HepG2 (cell line): ENCODE data around the gene NEK11. TPM values are rescaled to one million over a fixed set of nuclear protein-coding genes. Genes with fewer than 3 reads are reported as not detected.

ENCODE experiments used
- ATAC-seq: fragments of 200-7000 bp; cut with Tn5 transposase; 3 replicates; pipeline ENCODE4 v1.9.1; 2020; ENCODE audit warnings: mild to moderate bottlenecking, moderate library complexity
- BruUV-seq: library from RNA; stranded (reverse); fragments of 400-500 nt; replicated peaks from 2 replicates; lab custom pipeline; 2021; lab: Mats Ljungman, UMichigan
- CTCF ChIA-PET: fragments of 300-600 bp; formaldehyde crosslinking; extraction: SDS; loops from one replicate; lab custom pipeline; 2021; ENCODE audit warnings: low total read pairs, inconsistent platforms, low intra/inter-chr PET ratio; lab: Yijun Ruan, JAX
- POLR2A ChIA-PET: fragments of 350-600 bp; sonication (Branson Sonifier 250); formaldehyde crosslinking; loops from one replicate; lab custom pipeline; 2020; ENCODE audit warnings: antibody characterized with exemption, inconsistent platforms; lab: Yijun Ruan, JAX
- DNase-seq: peaks from one replicate; pipeline ENCODE4 v3.0.0-alpha.2; 2015; ENCODE audit warnings: low spot score
- FAIRE-seq: peaks from 3 replicates; lab custom pipeline; 2011; peaks lifted over from hg19 to GRCh38; lab: Jason Lieb, UNC
- H2AFZ ChIP-seq: one replicate; pipeline ENCODE4 v1.6.1; 2011; ENCODE audit warnings: low read length, inconsistent platforms
- H3K27ac ChIP-seq: fragments of 300-600 bp; 3 replicates; pipeline ENCODE4 v1.8.0; 2011; ENCODE audit warnings: mixed run types, mild to moderate bottlenecking, mixed read lengths, low read length, inconsistent platforms; ENCODE audit not compliant: insufficient read depth; ENCODE audit errors: extremely low read length
- H3K27me3 ChIP-seq, 2 experiments: fragments of 200-600 bp in 1 of 2; 2 replicates in 1 of 2; 3 replicates in 1 of 2; pipeline versions ENCODE4 v1.6.0 to v1.8.0; 2011; ENCODE audit warnings: low read length in 2 of 2, mild to moderate bottlenecking in 2 of 2, moderate library complexity in 2 of 2, inconsistent platforms in 1 of 2; ENCODE audit not compliant: insufficient read depth in 2 of 2, control insufficient read depth in 1 of 2
- H3K36me3 ChIP-seq, 2 experiments: fragments of 200-600 bp in 1 of 2; replicated peaks in 1 of 2; 2 replicates in 1 of 2; 3 replicates in 1 of 2; pipeline versions ENCODE4 v1.5.1 to v1.8.0; 2011; ENCODE audit warnings: low read length in 2 of 2, inconsistent platforms in 1 of 2; ENCODE audit not compliant: insufficient read depth in 2 of 2, control insufficient read depth in 1 of 2
- H3K4me1 ChIP-seq: 2 replicates; pipeline ENCODE4 v1.5.1; 2012; ENCODE audit warnings: low read length, inconsistent platforms; ENCODE audit not compliant: insufficient read depth
- H3K4me2 ChIP-seq: 2 replicates; pipeline ENCODE4 v1.6.0; 2011; ENCODE audit warnings: low read depth, low read length, inconsistent platforms
- H3K4me3 ChIP-seq, 3 experiments: fragments of 200-600 bp in 1 of 3; sonication (generic), shearing (Covaris generic) in 1 of 3; replicated peaks in 1 of 3; 2 replicates each; pipeline ENCODE4 v1.5.1; 2011 to 2016; ENCODE audit warnings: low read length in 3 of 3, inconsistent platforms in 2 of 3, low read depth in 2 of 3, mild to moderate bottlenecking in 2 of 3, control low read depth in 1 of 3, mixed read lengths in 1 of 3; ENCODE audit not compliant: insufficient read depth in 1 of 3
- H3K79me2 ChIP-seq: one replicate; pipeline ENCODE4 v1.6.1; 2011; ENCODE audit warnings: low read length, inconsistent platforms; ENCODE audit not compliant: insufficient read depth
- H3K9ac ChIP-seq: 2 replicates; pipeline ENCODE4 v1.6.0; 2011; ENCODE audit warnings: mild to moderate bottlenecking, low read depth, low read length, inconsistent platforms; ENCODE audit not compliant: insufficient read depth
- H3K9me3 ChIP-seq: 2 replicates; pipeline ENCODE4 v1.5.1; 2012; ENCODE audit warnings: mild to moderate bottlenecking, low read length
- H4K20me1 ChIP-seq: 2 replicates; pipeline ENCODE4 v1.6.0; 2011; ENCODE audit warnings: inconsistent platforms, mild to moderate bottlenecking, low read length, moderate library complexity; ENCODE audit not compliant: insufficient read depth
- AKNA ChIP-seq: sonication (generic); formaldehyde crosslinking; IDR thresholded peaks from 2 replicates; pipeline ENCODE4 v1.4.0; 2020; ENCODE audit warnings: missing genetic modification reagents, borderline replicate concordance
- ATF2 ChIP-seq: sonication (generic); formaldehyde crosslinking; IDR thresholded peaks from 2 replicates; pipeline ENCODE4 v1.4.0; 2020; ENCODE audit warnings: missing genetic modification reagents
- ESRRA ChIP-seq: sonication (generic); formaldehyde crosslinking; IDR thresholded peaks from 2 replicates; pipeline ENCODE4 v1.5.1; 2020; ENCODE audit warnings: mild to moderate bottlenecking, low read depth, missing genetic modification reagents
- HMGA1 ChIP-seq: sonication (generic); formaldehyde crosslinking; conservative IDR thresholded peaks from 2 replicates; pipeline ENCODE4 v1.4.0; 2020; ENCODE audit warnings: missing genetic modification reagents
- HOXA7 ChIP-seq: sonication (generic); formaldehyde crosslinking; IDR thresholded peaks from 2 replicates; pipeline ENCODE4 v1.8.1; 2022; ENCODE audit warnings: mild to moderate bottlenecking, missing genetic modification reagents, moderate library complexity
- MLLT10 ChIP-seq: sonication (generic); formaldehyde crosslinking; IDR thresholded peaks from 2 replicates; pipeline ENCODE4 v1.4.0; 2020; ENCODE audit warnings: missing genetic modification reagents
- POLR2A ChIP-seq, 2 experiments: IDR thresholded peaks; 2 replicates each; pipeline ENCODE4 v1.6.1; 2011; ENCODE audit warnings: low read depth in 2 of 2, low read length in 2 of 2, mild to moderate bottlenecking in 1 of 2, moderate library complexity in 1 of 2; ENCODE audit not compliant: insufficient read depth in 1 of 2
- SATB2 ChIP-seq: sonication (generic); formaldehyde crosslinking; IDR thresholded peaks from 2 replicates; pipeline ENCODE4 v1.5.0; 2020; ENCODE audit warnings: missing genetic modification reagents
- SP140L ChIP-seq: sonication (generic); formaldehyde crosslinking; IDR thresholded peaks from 2 replicates; pipeline ENCODE4 v1.4.0; 2020; ENCODE audit warnings: missing genetic modification reagents, borderline replicate concordance
- TFDP1 ChIP-seq: IDR thresholded peaks from 2 replicates; pipeline ENCODE4 v1.6.1; 2016; ENCODE audit warnings: missing compliant biosample characterization, missing genetic modification reagents, borderline replicate concordance
- TRIM24 ChIP-seq: sonication (generic); formaldehyde crosslinking; IDR thresholded peaks from 2 replicates; pipeline ENCODE4 v1.8.0; 2022; ENCODE audit warnings: mild to moderate bottlenecking, missing genetic modification reagents
- ZFP36 ChIP-seq: fragments of 150-350 bp; IDR thresholded peaks from 2 replicates; pipeline ENCODE4 v1.6.1; 2018; ENCODE audit warnings: borderline replicate concordance, low read length, low read depth; ENCODE audit not compliant: partially characterized antibody
- ZFY ChIP-seq: sonication (generic); formaldehyde crosslinking; IDR thresholded peaks from 2 replicates; pipeline ENCODE4 v1.4.0; 2020; ENCODE audit warnings: missing genetic modification reagents
- ZNF282 ChIP-seq: fragments of 450-650 bp; IDR thresholded peaks from 2 replicates; pipeline ENCODE4 v1.6.1; 2018; ENCODE audit not compliant: partially characterized antibody
- ZNF414 ChIP-seq: sonication (generic); formaldehyde crosslinking; IDR thresholded peaks from 2 replicates; pipeline ENCODE4 v1.5.0; 2020; ENCODE audit warnings: missing genetic modification reagents
- WGBS: methylation state at CpG from one replicate; pipeline ENCODE4 v1.1.6; 2017; ENCODE audit warnings: low lambda C conversion rate; 5-methylcytosine and 5-hydroxymethylcytosine counted together
- in situ Hi-C: cut with HindIII; loops from 2 replicates; pipeline ENCODE4 v1.10.0; 2017; ENCODE audit warnings: low pct_unique_long_range_greater_than_20kb; ENCODE audit not compliant: extremely low pct_ligation_motif_present
- intact Hi-C: fragments of 100-400 bp; cut with micrococcal nuclease; formaldehyde crosslinking; loops from one replicate; pipeline ENCODE4 v1.10.0; 2022; ENCODE audit not compliant: unreplicated experiment
- polyA plus RNA-seq, 8 experiments: library from polyadenylated mRNA; depleted of rRNA in 3 of 8; stranded (reverse) in 7 of 8; unstranded in 1 of 8; fragments of >200 nt; fragmentation: Illumina TruSeq in 4 of 8; extraction: Trizol in 4 of 8; gene quantifications; 2 replicates each; pipeline versions ENCODE4 v1.2.1 to v1.2.3, GENCODE V29; 2011 to 2016; ENCODE audit warnings: low read depth in 4 of 8, missing spikeins in 1 of 8, mixed read lengths in 1 of 8; ENCODE audit not compliant: insufficient read depth in 1 of 8
- total RNA-seq, 5 experiments: library from RNA; depleted of rRNA; stranded (reverse); fragments of >200 nt; fragmentation: Illumina TruSeq; extraction: Trizol; gene quantifications; 2 replicates each; pipeline ENCODE4 v1.2.3, GENCODE V29; 2016; ENCODE audit warnings: low read depth in 1 of 5

Gene NEK11
- total and polyA plus RNA-seq, 2 of the 13 experiments (the other 11 are each of a cell fraction or from before 2014, with no cell fraction given): 0.95 to 2.2 TPM

- ChIA-PET POLR2A (no interaction called here), CTCF (no interaction called here)
- DNase-seq (no peak), FAIRE-seq (no peak), ATAC-seq (no peak)
- Histone ChIP-seq H3K9ac (no peak overlapping the region), H3K4me1 (no peaks in the 10 kb centered on the region), H3K27ac (no peak overlapping the region), H3K79me2 (no peaks in the 10 kb centered on the region), H3K9me3 (no peaks in the 10 kb centered on the region), H2AFZ (no peak overlapping the region), H3K4me3 (no peak overlapping the region), H3K36me3 (no peaks in the 10 kb centered on the region), H3K27me3 (no peaks in the 10 kb centered on the region), H4K20me1 (no peaks in the 10 kb centered on the region), H3K4me2 (no peak overlapping the region)
- TF ChIP-seq HMGA1 (CRISPR knock-in tag) (no peak), SP140L (CRISPR knock-in tag) (no peak), TRIM24 (CRISPR knock-in tag) (no peak), POLR2A (IDR thresholded peaks at IDR 0.05; ENCODE audit: insufficient read depth in 1 of 2, low read depth in 2 of 2, low read length in 2 of 2) (no peak), HOXA7 (CRISPR knock-in tag) (no peak), TFDP1 (no peak), ATF2 (CRISPR knock-in tag) (no peak), ZNF282 (no peak), ESRRA (CRISPR knock-in tag) (no peak), SATB2 (CRISPR knock-in tag) (no peak), MLLT10 (CRISPR knock-in tag) (no peak), AKNA (CRISPR knock-in tag) (no peak), ZFY (CRISPR knock-in tag) (no peak), ZNF414 (CRISPR knock-in tag) (no peak), ZFP36 (no peak)
- WGBS: 4% methylated on average over 1 of the region's 1 CpG
- BruUV-seq: no TSS peak
- in situ Hi-C loops: no loop called here
- intact Hi-C loops: no loop called here
These were observed 273.2 kb downstream of the NEK11 start for GRCh38 chr3:131299836-131300235.
